Astrocyte of the spinal cord (primary cell): ENCODE results near the gene YPEL2.

Experiments used
- DNase-seq: peaks from one replicate; pipeline ENCODE4 v3.0.0; 2011; ENCODE audit warnings: low read depth, low spot score
- H3K4me3 ChIP-seq: 2 replicates; pipeline ENCODE4 v1.5.1; 2011; ENCODE audit warnings: low read depth, mild to moderate bottlenecking, low read length, moderate library complexity
- CTCF ChIP-seq: IDR thresholded peaks from 2 replicates; pipeline ENCODE4 v1.5.1; 2012; ENCODE audit warnings: low read depth, mild to moderate bottlenecking, low read length, inconsistent platforms
- in situ Hi-C: cut with HindIII; loops from 2 replicates; pipeline ENCODE4 v1.10.0; 2017; ENCODE audit warnings: low sequenced_read_pairs

YPEL2 gene

GRCh38 chr17:59357219-59357697, 25.8 kb downstream of the YPEL2 start:
- TF ChIP-seq CTCF = no peak
- H3K4me3 ChIP-seq = no peak overlapping the region
- in situ Hi-C loops = no loop called here
- DNase-seq = no peak

GRCh38 chr17:59357929-59358328, 26.5 kb downstream of the YPEL2 start:
- peak; percentile 57 for DNase-seq
- no peak overlapping the region for H3K4me3 ChIP-seq
- in situ Hi-C loops = no loop called here
- TF ChIP-seq CTCF = no peak

- in situ Hi-C loops = no loop called here
Measured at GRCh38 chr17:59361386-59361785, 29.9 kb downstream of the YPEL2 start.

GRCh38 chr17:59361916-59362810, 30.7 kb downstream of the YPEL2 start:
- peak; percentile 96 for DNase-seq
- in situ Hi-C loops = no loop called here
- no peak for TF ChIP-seq CTCF
- no peak overlapping the region for H3K4me3 ChIP-seq

More at GRCh38 chr17:59361386-59361785, 29.9 kb downstream of the YPEL2 start:
- peak; percentile 52 for DNase-seq
- no peak overlapping the region for H3K4me3 ChIP-seq
- TF ChIP-seq CTCF = no peak

- no peak for TF ChIP-seq CTCF
Measured at GRCh38 chr17:59362811-59363205, 31.4 kb downstream of the YPEL2 start.

GRCh38 chr17:59365383-59365981, 34.0 kb downstream of the YPEL2 start:
- no peak for TF ChIP-seq CTCF
- no peak for DNase-seq
- H3K4me3 ChIP-seq = no peak overlapping the region
- in situ Hi-C loops = no loop called here

More at GRCh38 chr17:59362811-59363205, 31.4 kb downstream of the YPEL2 start:
- H3K4me3 ChIP-seq = no peak overlapping the region
- DNase-seq = no peak
- in situ Hi-C loops = no loop called here
